GM19372 (cell line): Measurements from ENCODE around the gene CFAP119.
"Not testable (repeated sequence)": the region's sequence is repeated elsewhere in the genome, so short reads cannot be mapped to it uniquely, and the experiment has no call there.

ENCODE experiments used
- ATAC-seq: cut with Tn5 transposase; IDR thresholded peaks from one replicate; pipeline ENCODE4 v1.9.1; 2021; ENCODE audit warnings: mild to moderate bottlenecking, low read depth, moderate library complexity; ENCODE audit not compliant: unreplicated experiment

Gene CFAP119

GRCh38 chr16:30761928-30762902, at the start of gene CFAP119, which contains the start of gene RNF40:
TSS of gene CFAP119 (minus strand) at chr16:30762062. CDS start at chr16:30761748, 314 bp downstream.
TSS of gene RNF40 (plus strand) at chr16:30762322. CDS start at chr16:30762546, 224 bp downstream.
- peak; percentile 89 for ATAC-seq

- not testable (repeated sequence) for ATAC-seq
Observed at GRCh38 chr16:30809675-30810074, 47.8 kb upstream of the CFAP119 start.

- not testable (repeated sequence) for ATAC-seq
Observed at GRCh38 chr16:30808890-30809426, 47.1 kb upstream of the CFAP119 start.

- no peak for ATAC-seq
Observed at GRCh38 chr16:30808146-30808545, 46.3 kb upstream of the CFAP119 start.

- no peak for ATAC-seq
Observed at GRCh38 chr16:30805370-30806169, 43.7 kb upstream of the CFAP119 start.

GRCh38 chr16:30805056-30805369, 43.2 kb upstream of the CFAP119 start:
- no peak for ATAC-seq

- no peak for ATAC-seq
Observed at GRCh38 chr16:30802936-30803335, 41.1 kb upstream of the CFAP119 start.

GRCh38 chr16:30797670-30798309, 35.9 kb upstream of the CFAP119 start:
- no peak for ATAC-seq

GRCh38 chr16:30794634-30795033, 32.8 kb upstream of the CFAP119 start:
- no peak for ATAC-seq

GRCh38 chr16:30793508-30794069, 31.7 kb upstream of the CFAP119 start:
- no peak for ATAC-seq

- no peak for ATAC-seq
Observed at GRCh38 chr16:30787613-30788378, 25.9 kb upstream of the CFAP119 start.

- ATAC-seq = no peak
Observed at GRCh38 chr16:30786936-30787612, 25.2 kb upstream of the CFAP119 start, which contains the start of gene ZNF629. TSS of gene ZNF629 (minus strand) at chr16:30787205. CDS start at chr16:30784482, 2,723 bp downstream.

GRCh38 chr16:30786115-30786935, 24.5 kb upstream of the CFAP119 start:
- ATAC-seq = no peak

- no peak for ATAC-seq
Observed at GRCh38 chr16:30785126-30786106, 23.6 kb upstream of the CFAP119 start.

GRCh38 chr16:30784215-30784614, 22.4 kb upstream of the CFAP119 start:
- ATAC-seq = no peak

- ATAC-seq = no peak
Observed at GRCh38 chr16:30783280-30784109, 21.6 kb upstream of the CFAP119 start.
